ENCODE data around the gene LPGAT1.

DNA sequence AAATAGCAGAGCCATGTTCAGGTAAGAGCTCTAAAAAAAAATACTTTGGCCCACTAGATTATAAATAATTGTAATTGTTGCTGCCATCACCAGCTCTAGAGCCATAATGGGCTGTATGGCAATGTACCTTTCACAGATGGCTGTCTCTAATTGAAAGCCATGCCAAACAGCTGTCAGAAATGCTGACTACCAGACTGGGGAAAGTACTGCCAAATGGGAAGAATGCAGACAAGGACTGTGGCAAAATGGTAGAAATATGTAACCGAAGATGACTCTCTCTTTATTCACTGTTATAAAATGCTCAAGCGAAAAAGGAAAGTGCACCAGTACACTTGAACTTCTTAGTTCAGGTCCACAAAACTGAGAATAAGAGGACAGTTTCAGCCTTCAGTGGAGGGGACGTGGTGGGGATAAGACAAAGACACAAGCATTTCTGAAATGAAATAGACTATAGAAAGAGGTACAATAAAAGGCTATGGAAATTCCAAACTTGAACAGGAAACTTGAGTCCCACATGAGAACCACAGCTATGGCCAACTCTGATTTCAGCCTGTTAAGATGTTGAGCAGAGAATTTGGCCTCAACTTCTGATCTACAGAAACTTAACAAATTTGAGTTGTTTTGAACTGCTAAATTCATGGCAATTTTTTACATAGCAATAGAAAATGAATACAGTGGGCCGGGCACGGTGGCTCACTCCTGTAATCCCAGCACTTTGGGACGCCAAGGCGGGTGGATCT is 46.5 kb upstream of the LPGAT1 start:
- TF ChIP-seq CTCF (IDR thresholded peaks at IDR 0.05), result no peak
- no peak for TF ChIP-seq ZFX (IDR thresholded peaks at IDR 0.05; ENCODE audit: borderline replicate concordance)
